Caco-2 (cell line): ENCODE results near the gene ZNF836. TPM values are rescaled to one million over a fixed set of nuclear protein-coding genes. Genes with fewer than 3 reads are reported as not detected.

ENCODE experiments used
- BruUV-seq: library from RNA; stranded (reverse); fragments of 400-500 nt; replicated peaks from 2 replicates; lab custom pipeline; 2021; lab: Mats Ljungman, UMichigan
- CTCF ChIA-PET: fragments of 300-600 bp; sonication (Branson Sonifier 250); formaldehyde crosslinking; loops from one replicate; lab custom pipeline; 2022; ENCODE audit warnings: antibody characterized with exemption; lab: Charles Lee
- POLR2A ChIA-PET: fragments of 300-600 bp; sonication (Branson Sonifier 250); formaldehyde crosslinking; loops from one replicate; lab custom pipeline; 2022; ENCODE audit warnings: antibody characterized with exemption; lab: Charles Lee
- DNase-seq, 2 experiments: peaks; one replicate each; pipeline versions ENCODE4 v3.0.0 to v3.0.0-alpha.2; 2020 to 2022
- H3K27me3 ChIP-seq: replicated peaks from 2 replicates; pipeline ENCODE4 v1.6.0; 2011; ENCODE audit warnings: low read length; ENCODE audit not compliant: control insufficient read depth, insufficient read depth
- H3K36me3 ChIP-seq: 2 replicates; pipeline ENCODE4 v1.5.1; 2011; ENCODE audit warnings: low read length; ENCODE audit not compliant: control insufficient read depth, insufficient read depth
- H3K4me1 ChIP-seq: fragments of 250-450 bp; sonication (Bioruptor Pico); 2 replicates; pipeline ENCODE4 v1.5.1; 2020; ENCODE audit warnings: mild to moderate bottlenecking
- H3K4me3 ChIP-seq: 2 replicates; pipeline ENCODE4 v1.5.1; 2011; ENCODE audit warnings: low read depth, mild to moderate bottlenecking, control low read depth, low read length
- H3K9me3 ChIP-seq: fragments of 250-450 bp; sonication (Bioruptor Pico); 2 replicates; pipeline ENCODE4 v1.5.1; 2020; ENCODE audit warnings: mild to moderate bottlenecking, moderate library complexity
- H3K27ac Mint-ChIP-seq: one replicate; pipeline ENCODE4 v1.8.0; 2022; ENCODE audit warnings: mixed read lengths; ENCODE audit not compliant: unreplicated experiment
- H3K27me3 Mint-ChIP-seq: one replicate; pipeline ENCODE4 v1.8.0; 2022; ENCODE audit warnings: mixed read lengths; ENCODE audit not compliant: insufficient read depth, unreplicated experiment
- H3K36me3 Mint-ChIP-seq: one replicate; pipeline ENCODE4 v1.8.0; 2022; ENCODE audit warnings: mild to moderate bottlenecking, mixed read lengths; ENCODE audit not compliant: insufficient read depth, unreplicated experiment
- H3K4me1 Mint-ChIP-seq: one replicate; pipeline ENCODE4 v1.8.0; 2022; ENCODE audit warnings: low read depth, mixed read lengths; ENCODE audit not compliant: unreplicated experiment
- H3K4me3 Mint-ChIP-seq: one replicate; pipeline ENCODE4 v1.8.0; 2022; ENCODE audit warnings: mild to moderate bottlenecking, moderate library complexity, mixed read lengths; ENCODE audit not compliant: unreplicated experiment
- H3K9me3 Mint-ChIP-seq: one replicate; pipeline ENCODE4 v1.8.0; 2022; ENCODE audit warnings: mixed read lengths; ENCODE audit not compliant: unreplicated experiment
- intact Hi-C: fragments of 100-400 bp; cut with micrococcal nuclease; formaldehyde crosslinking; loops from one replicate; pipeline ENCODE4 v1.10.0; 2022; ENCODE audit not compliant: unreplicated experiment
- total RNA-seq: library from RNA; stranded (reverse); gene quantifications from 2 replicates; pipeline ENCODE4 v1.2.3, GENCODE V29; 2022
- TF ChIP-seq, protein P1 (sequence below), 2 experiments: fragments of 200-600 bp in 1 of 2; IDR thresholded peaks; 1 replicate in 1 of 2; 2 replicates in 1 of 2; pipeline versions ENCODE4 v1.5.1 to v1.8.0; 2011 to 2022; ENCODE audit warnings: antibody characterized with exemption in 1 of 2, control low read depth in 1 of 2, inconsistent platforms in 1 of 2, low read depth in 1 of 2, low read length in 1 of 2, mild to moderate bottlenecking in 1 of 2, moderate library complexity in 1 of 2; ENCODE audit not compliant: insufficient read depth in 1 of 2, severe bottlenecking in 1 of 2, unreplicated experiment in 1 of 2

ZNF836 gene
- total RNA-seq, 1 experiment from 2014 or later: 6.3 TPM

DNA sequence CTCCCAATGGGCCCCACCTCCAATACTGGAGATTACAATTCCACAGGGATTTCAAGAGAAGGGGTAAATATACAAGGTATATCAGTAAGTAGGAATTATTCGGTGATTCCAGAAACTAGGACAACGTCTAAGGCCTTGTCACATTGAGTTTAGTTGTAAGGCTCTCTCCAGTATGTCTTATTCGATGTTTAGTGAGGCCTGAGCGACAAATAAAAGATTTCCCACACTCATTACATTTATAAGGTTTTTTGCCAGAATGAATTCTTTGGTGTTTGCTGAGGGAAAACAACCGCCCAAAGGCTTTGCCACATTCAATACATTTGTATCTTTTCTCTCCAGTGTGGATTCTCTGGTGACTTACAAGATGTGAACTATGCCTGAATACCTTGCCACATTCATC, 56.7 kb downstream of the ZNF836 start:
- Mint-ChIP-seq H3K27ac (no peak overlapping the region), H3K9me3 (peaks cover 83% of the 10 kb centered on the region), H3K4me3 (no peak overlapping the region), H3K27me3 (no peaks in the 10 kb centered on the region), H3K4me1 (no peaks in the 10 kb centered on the region), H3K36me3 (peaks cover 23% of the 10 kb centered on the region)
- ChIA-PET POLR2A (interaction anchor here (0.6 kb wide), 1 partner anchor 52 kb away, joined by 14 read pairs; no protein-coding TSS in a partner anchor), CTCF (no interaction called here)
- no peaks in the 10 kb centered on the region for H3K27me3 ChIP-seq
- TF ChIP-seq, protein P1, sequence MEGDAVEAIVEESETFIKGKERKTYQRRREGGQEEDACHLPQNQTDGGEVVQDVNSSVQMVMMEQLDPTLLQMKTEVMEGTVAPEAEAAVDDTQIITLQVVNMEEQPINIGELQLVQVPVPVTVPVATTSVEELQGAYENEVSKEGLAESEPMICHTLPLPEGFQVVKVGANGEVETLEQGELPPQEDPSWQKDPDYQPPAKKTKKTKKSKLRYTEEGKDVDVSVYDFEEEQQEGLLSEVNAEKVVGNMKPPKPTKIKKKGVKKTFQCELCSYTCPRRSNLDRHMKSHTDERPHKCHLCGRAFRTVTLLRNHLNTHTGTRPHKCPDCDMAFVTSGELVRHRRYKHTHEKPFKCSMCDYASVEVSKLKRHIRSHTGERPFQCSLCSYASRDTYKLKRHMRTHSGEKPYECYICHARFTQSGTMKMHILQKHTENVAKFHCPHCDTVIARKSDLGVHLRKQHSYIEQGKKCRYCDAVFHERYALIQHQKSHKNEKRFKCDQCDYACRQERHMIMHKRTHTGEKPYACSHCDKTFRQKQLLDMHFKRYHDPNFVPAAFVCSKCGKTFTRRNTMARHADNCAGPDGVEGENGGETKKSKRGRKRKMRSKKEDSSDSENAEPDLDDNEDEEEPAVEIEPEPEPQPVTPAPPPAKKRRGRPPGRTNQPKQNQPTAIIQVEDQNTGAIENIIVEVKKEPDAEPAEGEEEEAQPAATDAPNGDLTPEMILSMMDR (IDR thresholded peaks at IDR 0.05; ENCODE audit: insufficient read depth in 1 of 2, low read depth in 1 of 2, low read length in 1 of 2, severe bottlenecking in 1 of 2, unreplicated experiment in 1 of 2): no peak
- H3K4me1 ChIP-seq: no peaks in the 10 kb centered on the region
- intact Hi-C loops: no loop called here
- DNase-seq: no peak
- BruUV-seq: no TSS peak
- H3K4me3 ChIP-seq: no peak overlapping the region
- H3K9me3 ChIP-seq: peaks cover 72% of the 10 kb centered on the region
- H3K36me3 ChIP-seq: no peaks in the 10 kb centered on the region; the same call in 1 of the 2 replicates

DNA sequence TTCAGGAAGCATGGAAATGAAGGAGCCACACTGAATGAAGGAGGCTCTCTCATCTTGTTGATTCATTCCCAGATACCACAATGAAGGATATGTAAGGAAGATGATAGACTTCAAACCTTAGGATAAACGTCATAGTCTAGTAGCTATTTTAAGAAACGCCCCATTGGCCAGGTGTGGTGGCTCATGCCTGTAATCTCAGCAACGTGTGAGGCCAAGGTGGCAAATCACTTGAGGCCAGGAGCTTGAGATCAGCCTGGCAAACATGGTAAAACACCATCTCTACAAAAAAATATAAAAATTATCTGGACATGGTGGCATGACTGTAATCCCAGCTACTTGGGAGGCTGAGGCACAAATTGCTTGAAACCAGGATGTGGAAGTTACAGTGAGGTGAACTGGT, 58.8 kb downstream of the ZNF836 start:
- no peaks in the 10 kb centered on the region for H3K4me1 ChIP-seq
- no peak overlapping the region for H3K4me3 ChIP-seq
- H3K4me1 Mint-ChIP-seq: no peaks in the 10 kb centered on the region
- H3K4me3 Mint-ChIP-seq: no peak overlapping the region
- POLR2A ChIA-PET: no interaction called here
- no peak for DNase-seq
- no peak overlapping the region for H3K27ac Mint-ChIP-seq
- CTCF ChIA-PET: no interaction called here
- peaks cover 13% of the 10 kb centered on the region for H3K36me3 Mint-ChIP-seq
- no peaks in the 10 kb centered on the region for H3K27me3 Mint-ChIP-seq
- TF ChIP-seq, protein P1 (IDR thresholded peaks at IDR 0.05; ENCODE audit: insufficient read depth in 1 of 2, low read depth in 1 of 2, low read length in 1 of 2, severe bottlenecking in 1 of 2, unreplicated experiment in 1 of 2): no peak
- intact Hi-C loops: no loop called here
- no TSS peak for BruUV-seq
- H3K27me3 ChIP-seq: no peaks in the 10 kb centered on the region
- no peaks in the 10 kb centered on the region; the same call in 1 of the 2 replicates for H3K36me3 ChIP-seq
- H3K9me3 ChIP-seq: peaks cover 66% of the 10 kb centered on the region
- H3K9me3 Mint-ChIP-seq: peaks cover 75% of the 10 kb centered on the region

DNA sequence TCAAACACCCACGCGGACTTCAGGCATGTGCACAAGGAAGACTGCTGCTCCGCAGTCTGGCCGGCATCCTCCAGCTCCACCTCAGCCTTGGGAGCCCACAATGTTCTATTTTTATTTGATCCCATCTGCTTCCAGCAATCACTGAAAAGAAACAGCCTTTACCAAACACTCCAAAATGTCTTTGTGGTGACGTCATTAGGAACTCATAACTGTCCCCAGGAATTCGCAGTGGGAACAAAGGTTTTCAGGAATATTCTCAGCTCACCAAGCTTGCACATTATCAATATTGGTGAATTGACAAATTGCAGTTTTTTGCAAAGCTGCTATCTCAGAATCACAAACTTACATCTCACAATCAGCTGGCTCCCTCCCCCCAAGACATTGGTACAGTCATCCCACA, 60.6 kb downstream of the ZNF836 start:
- peaks cover 2% of the 10 kb centered on the region for H3K36me3 Mint-ChIP-seq
- no peak overlapping the region for H3K27ac Mint-ChIP-seq
- Histone ChIP-seq H3K27me3 (no peaks in the 10 kb centered on the region), H3K9me3 (peaks cover 63% of the 10 kb centered on the region), H3K36me3 (no peaks in the 10 kb centered on the region; the same call in 1 of the 2 replicates), H3K4me1 (no peaks in the 10 kb centered on the region), H3K4me3 (no peak overlapping the region)
- no TSS peak for BruUV-seq
- no peak for DNase-seq
- intact Hi-C loops: no loop called here
- TF ChIP-seq, protein P1 (IDR thresholded peaks at IDR 0.05; ENCODE audit: insufficient read depth in 1 of 2, low read depth in 1 of 2, low read length in 1 of 2, severe bottlenecking in 1 of 2, unreplicated experiment in 1 of 2): no peak
- no peaks in the 10 kb centered on the region for H3K27me3 Mint-ChIP-seq
- CTCF ChIA-PET: no interaction called here
- no peak overlapping the region for H3K4me3 Mint-ChIP-seq
- no peaks in the 10 kb centered on the region for H3K4me1 Mint-ChIP-seq
- POLR2A ChIA-PET: no interaction called here
- peaks cover 78% of the 10 kb centered on the region for H3K9me3 Mint-ChIP-seq

Other genes starting within 250 kb of the ZNF836 start
- gene ZNF613, start 244.1 kb downstream of the ZNF836 start, total RNA-seq: 1.3 and 2.2 TPM in 2 replicates
- gene ZNF350, start 184.8 kb downstream of the ZNF836 start, total RNA-seq: 2.5 and 2.6 TPM in 2 replicates
- 5.2 and 7.1 TPM in 2 replicates for gene ZNF615, start 163.4 kb downstream of the ZNF836 start, total RNA-seq
- gene ZNF614, start 143.2 kb downstream of the ZNF836 start, total RNA-seq: 7.8 and 8.7 TPM in 2 replicates
- 7.0 and 10.5 TPM in 2 replicates for gene ZNF432, start 122.8 kb downstream of the ZNF836 start, total RNA-seq
- 14.9 and 16.7 TPM in 2 replicates for gene ZNF841, start 75.9 kb downstream of the ZNF836 start, total RNA-seq
- 5.7 and 7.1 TPM in 2 replicates for gene ZNF616, start 31.7 kb downstream of the ZNF836 start, total RNA-seq
- gene PPP2R1A, start 18.4 kb upstream of the ZNF836 start, total RNA-seq: 279 and 291 TPM in 2 replicates
- gene ZNF766, start 98.0 kb upstream of the ZNF836 start, total RNA-seq: 12.1 and 12.9 TPM in 2 replicates
- 16.9 and 17.7 TPM in 2 replicates for gene ZNF480, start 125.5 kb upstream of the ZNF836 start, total RNA-seq
- gene ZNF610, start 164.6 kb upstream of the ZNF836 start, total RNA-seq: 0.41 TPM in 1 of 2 replicates, not detected in the other
- 1.8 and 2.0 TPM in 2 replicates for gene ZNF880, start 198.3 kb upstream of the ZNF836 start, total RNA-seq
- gene ZNF528, start 226.2 kb upstream of the ZNF836 start, total RNA-seq: 5.7 and 7.8 TPM in 2 replicates